OCI-LY7 (cell line): ENCODE results near the gene STK32A. TPM values are rescaled to one million over a fixed set of nuclear protein-coding genes. Genes with fewer than 3 reads are reported as not detected.

Source experiments
- BruUV-seq: library from RNA; stranded (reverse); fragments of 400-500 nt; replicated peaks from 2 replicates; lab custom pipeline; 2021; lab: Mats Ljungman, UMichigan
- CTCF ChIA-PET: fragments of 300-600 bp; sonication (Branson Sonifier 250); formaldehyde crosslinking; loops from one replicate; lab custom pipeline; 2022; ENCODE audit warnings: antibody characterized with exemption; ENCODE audit not compliant: unreplicated experiment; lab: Charles Lee
- POLR2A ChIA-PET: fragments of 300-600 bp; sonication (Branson Sonifier 250); formaldehyde crosslinking; loops from one replicate; lab custom pipeline; 2022; ENCODE audit warnings: antibody characterized with exemption; lab: Charles Lee
- DNase-seq: peaks from one replicate; pipeline ENCODE4 v3.0.0-alpha.2; 2015; ENCODE audit warnings: low spot score
- H2AFZ ChIP-seq: fragments of 200-600 bp; sonication (generic), shearing (Covaris generic); 2 replicates; pipeline ENCODE4 v1.6.1; 2014; ENCODE audit warnings: mild to moderate bottlenecking, antibody characterized with exemption, low read length, moderate library complexity
- H3K27ac ChIP-seq: fragments of 200-600 bp; sonication (generic); 2 replicates; pipeline ENCODE4 v1.5.1; 2014; ENCODE audit warnings: mixed run types, low read depth, mild to moderate bottlenecking, moderate library complexity, low read length, inconsistent platforms; ENCODE audit not compliant: poor library complexity, severe bottlenecking
- H3K36me3 ChIP-seq: fragments of 200-600 bp; sonication (generic); 2 replicates; pipeline ENCODE4 v1.6.1; 2014; ENCODE audit warnings: mild to moderate bottlenecking, antibody characterized with exemption, low read length, moderate library complexity, mixed read lengths; ENCODE audit not compliant: insufficient read depth
- H3K4me1 ChIP-seq: fragments of 200-600 bp; sonication (generic); 2 replicates; pipeline ENCODE4 v1.5.1; 2014; ENCODE audit warnings: mild to moderate bottlenecking, low read length; ENCODE audit not compliant: insufficient read depth, poor library complexity, severe bottlenecking
- H3K4me2 ChIP-seq: fragments of 200-600 bp; sonication (generic); 2 replicates; pipeline ENCODE4 v1.6.1; 2014; ENCODE audit warnings: mild to moderate bottlenecking, low read length
- H3K4me3 ChIP-seq: fragments of 200-600 bp; sonication (generic); 2 replicates; pipeline ENCODE4 v1.5.1; 2014; ENCODE audit warnings: mild to moderate bottlenecking, low read depth, low read length; ENCODE audit not compliant: poor library complexity, severe bottlenecking
- H3K79me2 ChIP-seq: fragments of 200-600 bp; sonication (generic); 2 replicates; pipeline ENCODE4 v1.6.1; 2016; ENCODE audit warnings: low read depth, mild to moderate bottlenecking, low read length, moderate library complexity, mixed read lengths; ENCODE audit not compliant: insufficient read depth
- H3K9me2 ChIP-seq: fragments of 200-600 bp; sonication (generic); 2 replicates; pipeline ENCODE4 v1.6.1; 2016; ENCODE audit warnings: mild to moderate bottlenecking, low read length, mixed read lengths; ENCODE audit not compliant: insufficient read depth
- H3K9me3 ChIP-seq: fragments of 200-600 bp; sonication (generic); 2 replicates; pipeline ENCODE4 v1.6.1; 2014; ENCODE audit warnings: mild to moderate bottlenecking, mixed run types, low read length, mixed read lengths
- H4K20me1 ChIP-seq: fragments of 200-600 bp; sonication (generic); 2 replicates; pipeline ENCODE4 v1.6.1; 2014; ENCODE audit warnings: mild to moderate bottlenecking, antibody characterized with exemption, low read length, moderate library complexity, mixed read lengths; ENCODE audit not compliant: insufficient read depth
- CTCF ChIP-seq: fragments of 200-600 bp; sonication (generic); conservative IDR thresholded peaks from 2 replicates; pipeline ENCODE4 v1.5.1; 2014; ENCODE audit warnings: mild to moderate bottlenecking, antibody characterized with exemption, low read length, moderate library complexity, mixed read lengths
- EZH2phosphoT487 ChIP-seq: fragments of 200-600 bp; sonication (generic); IDR thresholded peaks from 2 replicates; pipeline ENCODE4 v1.6.1; 2018; ENCODE audit warnings: low read depth, borderline replicate concordance, mild to moderate bottlenecking, mixed run types, antibody characterized with exemption, low read length, moderate library complexity, mixed read lengths
- intact Hi-C: fragments of 100-400 bp; cut with micrococcal nuclease; formaldehyde crosslinking; loops from one replicate; pipeline ENCODE4 v1.10.0; 2022; ENCODE audit not compliant: unreplicated experiment
- small RNA-seq: library from RNA; depleted of rRNA; stranded (forward); fragments of <200 nt; gene quantifications from one replicate; pipeline ENCODE3, GENCODE V24; 2014
- total RNA-seq, 2 experiments: library from RNA; depleted of rRNA in 1 of 2; stranded (reverse); fragments of >200 nt in 1 of 2; shearing (Covaris generic) in 1 of 2; gene quantifications; 2 replicates each; pipeline ENCODE4 v1.2.3, GENCODE V29; 2014 to 2022

STK32A gene
- total RNA-seq, 2 experiments from 2014 or later: not detected

DNA sequence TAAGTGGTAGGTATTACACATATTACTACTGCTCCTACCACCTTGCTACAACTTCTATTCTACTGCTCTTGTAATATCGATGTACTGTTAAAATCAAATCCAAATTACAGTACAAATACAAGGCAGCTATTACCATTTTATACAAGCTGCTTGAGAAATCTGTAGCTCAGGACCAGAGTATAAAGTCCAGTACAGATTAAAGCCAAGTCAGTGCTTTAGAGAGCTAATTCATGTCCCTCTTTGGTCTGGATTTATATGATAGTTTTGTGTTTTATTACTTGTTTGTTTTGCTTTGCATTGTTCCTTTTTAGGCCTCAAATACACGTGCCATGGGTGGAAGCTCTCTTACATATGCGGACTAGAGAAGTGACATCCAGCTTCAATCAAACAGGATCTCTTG, 199.2 kb downstream of the STK32A start:
- CTCF ChIA-PET: no interaction called here
- no TSS peak for BruUV-seq

GRCh38 chr5:147436596-147436995, 201.8 kb downstream of the STK32A start:
- TF ChIP-seq CTCF (no peak), EZH2phosphoT487 (no peak)
- POLR2A ChIA-PET: no interaction called here
- H4K20me1 ChIP-seq: no peaks in the 10 kb centered on the region
- no peak overlapping the region for H2AFZ ChIP-seq
- intact Hi-C loops: no loop called here
- no peak overlapping the region for H3K4me2 ChIP-seq
- no peaks in the 10 kb centered on the region for H3K79me2 ChIP-seq
- BruUV-seq: no TSS peak
- H3K4me1 ChIP-seq: no peaks in the 10 kb centered on the region
- H3K9me2 ChIP-seq: no peaks in the 10 kb centered on the region
- DNase-seq: no peak
- no peaks in the 10 kb centered on the region for H3K36me3 ChIP-seq
- H3K9me3 ChIP-seq: no peaks in the 10 kb centered on the region
- no peak overlapping the region for H3K27ac ChIP-seq
- CTCF ChIA-PET: no interaction called here
- no peak overlapping the region for H3K4me3 ChIP-seq

More for the DNA sequence above, 199.2 kb downstream of the STK32A start:
- H3K79me2 ChIP-seq: no peaks in the 10 kb centered on the region
- intact Hi-C loops: no loop called here
- H3K36me3 ChIP-seq: no peaks in the 10 kb centered on the region
- H3K9me2 ChIP-seq: no peaks in the 10 kb centered on the region
- H3K9me3 ChIP-seq: no peaks in the 10 kb centered on the region
- no peak overlapping the region for H2AFZ ChIP-seq
- no peak for DNase-seq
- no peak overlapping the region for H3K4me3 ChIP-seq
- H3K4me2 ChIP-seq: no peak overlapping the region
- POLR2A ChIA-PET: interaction anchor here (0.7 to 0.9 kb wide), 2 partner anchors 11 to 14 kb away, joined by 3 read pairs; no protein-coding TSS in a partner anchor
- TF ChIP-seq CTCF (no peak), EZH2phosphoT487 (no peak)
- no peak overlapping the region for H3K27ac ChIP-seq
- H3K4me1 ChIP-seq: no peaks in the 10 kb centered on the region
- no peaks in the 10 kb centered on the region for H4K20me1 ChIP-seq

GRCh38 chr5:147437161-147437596, 202.4 kb downstream of the STK32A start:
- intact Hi-C loops: no loop called here
- Histone ChIP-seq H4K20me1 (no peaks in the 10 kb centered on the region), H3K79me2 (no peaks in the 10 kb centered on the region), H3K27ac (no peak overlapping the region), H2AFZ (no peak overlapping the region), H3K9me2 (no peaks in the 10 kb centered on the region), H3K4me3 (no peak overlapping the region), H3K36me3 (no peaks in the 10 kb centered on the region), H3K4me1 (no peaks in the 10 kb centered on the region), H3K4me2 (no peak overlapping the region), H3K9me3 (no peaks in the 10 kb centered on the region)
- DNase-seq: no peak
- BruUV-seq: no TSS peak
- ChIA-PET CTCF (no interaction called here), POLR2A (no interaction called here)
- TF ChIP-seq EZH2phosphoT487 (no peak), CTCF (no peak)

Small RNAs within 50 kb of the gene (small RNA-seq; reads per million reads assigned to genes)
- not detected for gene AC011373.1
